Activated CD4-positive, alpha-beta T cell treated with anti-CD3 and anti-CD28 coated beads, Interleukin-2, amount 10 ng/mL, durations not matched to agents 24 days and 14 days (primary cell): ENCODE measurements around the gene C14orf132. TPM values are rescaled to one million over a fixed set of nuclear protein-coding genes. Genes with fewer than 3 reads are reported as not detected.
A peak's percentile ranks its signal among the peaks of the same experiment; 100 is the strongest.

Source experiments
- DNase-seq: peaks from one replicate; pipeline ENCODE4 v3.0.0; 2022
- H3K27ac Mint-ChIP-seq: one replicate; pipeline ENCODE4 v1.8.0; 2022; ENCODE audit warnings: mild to moderate bottlenecking, mixed read lengths
- H3K27me3 Mint-ChIP-seq: one replicate; pipeline ENCODE4 v1.8.0; 2022; ENCODE audit warnings: mixed read lengths
- H3K36me3 Mint-ChIP-seq: one replicate; pipeline ENCODE4 v1.8.0; 2022; ENCODE audit warnings: low read depth, mild to moderate bottlenecking, mixed read lengths
- H3K4me1 Mint-ChIP-seq: one replicate; pipeline ENCODE4 v1.8.0; 2021; ENCODE audit warnings: mixed read lengths
- H3K4me3 Mint-ChIP-seq: one replicate; pipeline ENCODE4 v1.8.0; 2022; ENCODE audit warnings: mild to moderate bottlenecking, moderate library complexity, mixed read lengths
- H3K9me3 Mint-ChIP-seq: one replicate; pipeline ENCODE4 v1.8.0; 2021; ENCODE audit warnings: mixed read lengths
- intact Hi-C: fragments of 100-400 bp; cut with micrococcal nuclease; formaldehyde crosslinking; loops from one replicate; pipeline ENCODE4 v1.15.1; 2023
- total RNA-seq: library from RNA; stranded (reverse); gene quantifications from 2 replicates; pipeline ENCODE4 v1.2.3, GENCODE V29; 2022

Gene C14orf132
- total RNA-seq, 1 donor from 2014 or later = 0.47 TPM

DNA sequence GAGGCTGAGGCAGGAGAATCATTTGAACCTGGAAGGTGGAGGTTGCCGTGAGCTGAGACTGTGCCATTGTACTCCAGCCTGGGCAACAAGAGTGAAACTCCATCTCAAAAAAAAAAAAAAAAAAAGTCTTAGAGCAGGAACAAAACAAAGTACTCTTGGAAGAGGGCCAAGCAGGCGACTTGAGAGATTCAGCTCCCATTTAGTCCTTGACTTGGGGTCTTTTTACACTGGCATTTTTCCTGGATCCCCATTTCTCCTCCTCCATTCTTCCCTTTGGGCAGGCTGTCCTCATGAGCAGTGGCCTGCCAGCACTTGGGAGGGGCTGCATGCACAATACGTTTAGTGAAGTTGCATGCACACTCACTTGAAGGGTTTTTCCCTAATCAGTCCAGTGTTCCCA lies 72.9 kb downstream of the C14orf132 start:
- H3K36me3 Mint-ChIP-seq = no peaks in the 10 kb centered on the region
- H3K27me3 Mint-ChIP-seq = no peaks in the 10 kb centered on the region
- peaks cover 2% of the 10 kb centered on the region for H3K4me1 Mint-ChIP-seq
- H3K9me3 Mint-ChIP-seq = peaks cover 6% of the 10 kb centered on the region
- intact Hi-C loops = no loop called here
- no peak overlapping the region for H3K4me3 Mint-ChIP-seq
- no peak overlapping the region for H3K27ac Mint-ChIP-seq
- no peak for DNase-seq

DNA sequence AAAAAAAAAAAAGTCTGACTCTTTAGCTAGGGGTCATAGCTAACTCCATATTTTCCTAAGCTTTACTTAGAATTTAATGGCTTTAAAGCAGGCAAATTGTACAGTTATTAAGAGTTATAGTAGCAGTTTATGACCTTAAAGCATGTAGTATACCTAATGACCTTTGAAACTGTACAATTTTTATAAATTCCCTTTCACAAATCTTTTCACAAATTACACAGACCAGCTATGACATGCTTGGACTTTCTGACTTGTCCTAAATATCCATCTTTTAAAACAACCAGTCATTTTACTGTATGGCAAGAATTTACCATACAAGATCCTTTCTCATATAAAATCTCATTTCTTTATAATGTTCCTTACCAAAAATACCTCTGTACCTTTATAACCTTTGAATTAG lies 74.8 kb downstream of the C14orf132 start:
- no peak overlapping the region for H3K4me3 Mint-ChIP-seq
- no peak for DNase-seq
- H3K27me3 Mint-ChIP-seq = no peaks in the 10 kb centered on the region
- intact Hi-C loops = no loop called here
- peaks cover 4% of the 10 kb centered on the region for H3K4me1 Mint-ChIP-seq
- H3K27ac Mint-ChIP-seq = no peak overlapping the region
- peaks cover 6% of the 10 kb centered on the region for H3K9me3 Mint-ChIP-seq
- no peaks in the 10 kb centered on the region for H3K36me3 Mint-ChIP-seq

DNA sequence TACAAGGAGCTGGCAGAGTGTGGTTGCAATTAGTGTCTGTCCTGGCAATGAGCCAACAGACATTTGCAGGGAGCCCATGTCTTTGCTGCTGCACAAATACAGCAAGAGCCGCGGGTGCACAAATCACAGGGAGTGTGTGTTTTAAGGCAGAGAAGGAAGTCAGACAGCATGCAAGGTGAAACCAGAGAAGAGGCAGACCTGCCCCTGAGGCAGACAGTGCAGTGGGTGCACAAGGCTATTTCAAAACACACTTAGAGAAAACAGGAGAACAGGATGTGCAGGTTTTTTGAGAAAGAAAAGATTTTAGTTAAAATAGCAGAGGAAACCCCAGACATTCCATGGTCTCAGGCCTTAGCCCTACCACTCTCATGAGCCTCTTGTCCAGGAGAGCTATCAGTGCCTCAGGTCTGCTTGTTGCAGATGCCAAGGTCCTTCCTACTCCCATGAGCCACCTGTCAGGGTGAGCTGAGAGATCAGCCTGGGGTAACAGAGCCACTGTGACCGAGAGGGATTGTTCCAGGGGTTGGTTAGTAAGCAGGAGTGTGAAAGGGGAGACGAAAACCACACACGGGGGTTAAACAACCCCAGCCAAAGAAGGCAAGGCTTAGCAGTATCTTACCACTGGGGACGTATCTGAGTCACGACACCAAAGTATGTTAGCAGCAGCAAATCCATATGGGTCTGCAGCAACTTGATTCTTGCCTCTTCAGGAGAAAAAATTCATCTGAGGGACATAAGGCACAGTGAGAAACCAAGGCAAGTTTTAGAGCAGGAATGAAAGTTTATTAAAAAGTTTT lies 78.1 kb downstream of the C14orf132 start:
- intact Hi-C loops = no loop called here
- H3K4me1 Mint-ChIP-seq = peaks cover 5% of the 10 kb centered on the region
- no peak overlapping the region for H3K4me3 Mint-ChIP-seq
- no peaks in the 10 kb centered on the region for H3K27me3 Mint-ChIP-seq
- no peak overlapping the region for H3K27ac Mint-ChIP-seq
- H3K9me3 Mint-ChIP-seq = peaks cover 6% of the 10 kb centered on the region
- DNase-seq = no peak
- H3K36me3 Mint-ChIP-seq = no peaks in the 10 kb centered on the region

- no peaks in the 10 kb centered on the region for H3K27me3 Mint-ChIP-seq
- H3K27ac Mint-ChIP-seq = no peak overlapping the region
- H3K9me3 Mint-ChIP-seq = peaks cover 6% of the 10 kb centered on the region
- peaks cover 5% of the 10 kb centered on the region for H3K4me1 Mint-ChIP-seq
- intact Hi-C loops = no loop called here
- no peak overlapping the region for H3K4me3 Mint-ChIP-seq
- DNase-seq = no peak
- no peaks in the 10 kb centered on the region for H3K36me3 Mint-ChIP-seq
Measured at GRCh38 chr14:96117960-96118359, 78.8 kb downstream of the C14orf132 start.

DNA sequence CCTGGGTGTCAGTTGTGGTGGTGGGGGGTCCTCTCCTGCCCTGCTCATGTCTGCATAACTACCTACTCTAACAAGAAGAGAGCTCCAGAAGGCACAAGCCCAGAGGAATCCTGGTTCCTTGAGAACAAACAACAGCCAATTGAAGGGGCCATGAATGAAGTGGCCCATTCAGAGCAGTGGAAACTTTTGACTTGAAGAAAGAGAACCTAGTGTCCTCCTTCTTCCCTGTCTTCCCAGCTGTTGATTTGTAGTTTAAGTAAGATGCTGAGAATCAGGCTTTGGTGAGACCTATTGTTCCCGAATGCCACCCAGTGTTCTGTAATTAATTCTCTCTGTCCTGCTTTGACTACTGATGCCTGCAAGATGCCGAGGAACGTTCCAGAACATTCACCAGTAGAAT lies 79.2 kb downstream of the C14orf132 start:
- H3K27ac Mint-ChIP-seq = no peak overlapping the region
- no peaks in the 10 kb centered on the region for H3K27me3 Mint-ChIP-seq
- no peak for DNase-seq
- no peaks in the 10 kb centered on the region for H3K36me3 Mint-ChIP-seq
- H3K4me3 Mint-ChIP-seq = no peak overlapping the region
- peaks cover 6% of the 10 kb centered on the region for H3K9me3 Mint-ChIP-seq
- intact Hi-C loops = no loop called here
- peaks cover 8% of the 10 kb centered on the region for H3K4me1 Mint-ChIP-seq

- DNase-seq = no peak
- intact Hi-C loops = no loop called here
- Mint-ChIP-seq H3K27me3 (no peaks in the 10 kb centered on the region), H3K4me1 (peaks cover 10% of the 10 kb centered on the region), H3K27ac (no peak overlapping the region), H3K36me3 (no peaks in the 10 kb centered on the region), H3K4me3 (no peak overlapping the region), H3K9me3 (no peaks in the 10 kb centered on the region)
Measured at GRCh38 chr14:96119947-96120346, 80.8 kb downstream of the C14orf132 start.

DNA sequence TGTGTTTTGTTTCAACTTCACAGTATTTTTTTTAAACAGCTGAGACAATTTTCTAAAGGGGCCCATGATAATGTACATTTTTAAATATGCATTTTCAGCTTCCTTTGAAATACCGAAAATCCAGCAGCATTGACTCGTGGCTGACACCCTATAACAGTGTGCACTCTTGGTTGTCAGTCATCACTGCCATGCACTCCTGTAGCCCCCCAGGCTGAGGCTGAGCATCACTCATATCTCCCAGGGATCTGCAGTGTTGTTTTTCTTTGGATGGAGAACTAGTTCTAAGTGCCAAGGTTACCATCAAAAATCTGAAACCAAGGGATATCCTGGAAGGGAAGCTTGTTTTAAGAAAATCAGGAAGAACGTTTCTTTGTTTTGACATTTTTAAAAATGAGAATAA lies 81.2 kb downstream of the C14orf132 start:
- Mint-ChIP-seq H3K27ac (no peak overlapping the region), H3K4me3 (no peak overlapping the region), H3K36me3 (no peaks in the 10 kb centered on the region), H3K4me1 (peaks cover 10% of the 10 kb centered on the region), H3K27me3 (no peaks in the 10 kb centered on the region), H3K9me3 (no peaks in the 10 kb centered on the region)
- intact Hi-C loops = no loop called here
- no peak for DNase-seq

GRCh38 chr14:96120941-96121340 lies 81.8 kb downstream of the C14orf132 start:
- H3K36me3 Mint-ChIP-seq = no peaks in the 10 kb centered on the region
- H3K27ac Mint-ChIP-seq = no peak overlapping the region
- H3K27me3 Mint-ChIP-seq = no peaks in the 10 kb centered on the region
- H3K9me3 Mint-ChIP-seq = no peaks in the 10 kb centered on the region
- H3K4me3 Mint-ChIP-seq = no peak overlapping the region
- intact Hi-C loops = no loop called here
- peaks cover 12% of the 10 kb centered on the region for H3K4me1 Mint-ChIP-seq
- DNase-seq = no peak

GRCh38 chr14:96121660-96122395 lies 82.7 kb downstream of the C14orf132 start:
- no peaks in the 10 kb centered on the region for H3K27me3 Mint-ChIP-seq
- no peaks in the 10 kb centered on the region for H3K36me3 Mint-ChIP-seq
- intact Hi-C loops = no loop called here
- DNase-seq = no peak
- H3K9me3 Mint-ChIP-seq = no peaks in the 10 kb centered on the region
- H3K4me1 Mint-ChIP-seq = peaks cover 19% of the 10 kb centered on the region
- no peak overlapping the region for H3K4me3 Mint-ChIP-seq
- H3K27ac Mint-ChIP-seq = no peak overlapping the region

- Mint-ChIP-seq H3K9me3 (no peaks in the 10 kb centered on the region), H3K4me1 (peaks cover 15% of the 10 kb centered on the region), H3K36me3 (no peaks in the 10 kb centered on the region), H3K27ac (no peak overlapping the region), H3K4me3 (no peak overlapping the region), H3K27me3 (no peaks in the 10 kb centered on the region)
- DNase-seq = no peak
- intact Hi-C loops = no loop called here
Measured at GRCh38 chr14:96122496-96122895, 83.3 kb downstream of the C14orf132 start.

GRCh38 chr14:96125536-96125935 lies 86.4 kb downstream of the C14orf132 start:
- Mint-ChIP-seq H3K4me1 (peaks cover 14% of the 10 kb centered on the region), H3K4me3 (no peak overlapping the region), H3K27ac (no peak overlapping the region), H3K27me3 (no peaks in the 10 kb centered on the region), H3K9me3 (no peaks in the 10 kb centered on the region), H3K36me3 (no peaks in the 10 kb centered on the region)
- DNase-seq = no peak
- intact Hi-C loops = no loop called here

- peak overlapping the region; percentile 65 for H3K27ac Mint-ChIP-seq
- H3K4me1 Mint-ChIP-seq = peaks cover 14% of the 10 kb centered on the region
- peak overlapping the region; percentile 22 for H3K4me3 Mint-ChIP-seq
- H3K9me3 Mint-ChIP-seq = no peaks in the 10 kb centered on the region
- H3K36me3 Mint-ChIP-seq = no peaks in the 10 kb centered on the region
- H3K27me3 Mint-ChIP-seq = no peaks in the 10 kb centered on the region
- peak; percentile 84 for DNase-seq
- intact Hi-C loops = no loop called here
Measured at GRCh38 chr14:96126339-96126782, 87.2 kb downstream of the C14orf132 start.

DNA sequence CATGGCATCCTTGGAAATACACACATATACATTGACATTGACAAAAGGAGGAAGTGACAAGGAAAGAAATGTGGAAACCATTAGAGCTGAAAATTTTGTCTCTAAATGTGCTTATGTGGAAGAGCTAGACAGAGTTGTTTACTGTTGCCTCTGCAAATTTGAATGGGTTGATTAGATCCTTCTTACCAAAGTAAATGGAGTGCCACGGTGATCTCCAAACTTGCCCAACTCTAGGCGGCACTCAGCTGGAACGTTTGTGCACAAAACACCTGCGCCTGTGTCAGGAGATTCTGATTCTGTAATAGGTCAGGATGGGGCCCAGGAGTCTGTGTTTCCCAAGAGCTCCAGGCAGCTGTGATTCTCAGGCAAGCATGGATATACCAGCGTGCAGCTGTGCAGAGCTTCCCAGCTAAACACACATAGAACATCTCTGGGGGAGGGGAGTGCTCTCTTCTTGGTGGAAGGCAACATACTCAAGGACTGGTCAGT lies 87.7 kb downstream of the C14orf132 start:
- Mint-ChIP-seq H3K4me1 (peaks cover 14% of the 10 kb centered on the region), H3K4me3 (peak overlapping the region; percentile 22), H3K27ac (peak overlapping the region; percentile 65), H3K27me3 (no peaks in the 10 kb centered on the region), H3K9me3 (no peaks in the 10 kb centered on the region), H3K36me3 (no peaks in the 10 kb centered on the region)
- intact Hi-C loops = no loop called here
- DNase-seq = no peak

DNA sequence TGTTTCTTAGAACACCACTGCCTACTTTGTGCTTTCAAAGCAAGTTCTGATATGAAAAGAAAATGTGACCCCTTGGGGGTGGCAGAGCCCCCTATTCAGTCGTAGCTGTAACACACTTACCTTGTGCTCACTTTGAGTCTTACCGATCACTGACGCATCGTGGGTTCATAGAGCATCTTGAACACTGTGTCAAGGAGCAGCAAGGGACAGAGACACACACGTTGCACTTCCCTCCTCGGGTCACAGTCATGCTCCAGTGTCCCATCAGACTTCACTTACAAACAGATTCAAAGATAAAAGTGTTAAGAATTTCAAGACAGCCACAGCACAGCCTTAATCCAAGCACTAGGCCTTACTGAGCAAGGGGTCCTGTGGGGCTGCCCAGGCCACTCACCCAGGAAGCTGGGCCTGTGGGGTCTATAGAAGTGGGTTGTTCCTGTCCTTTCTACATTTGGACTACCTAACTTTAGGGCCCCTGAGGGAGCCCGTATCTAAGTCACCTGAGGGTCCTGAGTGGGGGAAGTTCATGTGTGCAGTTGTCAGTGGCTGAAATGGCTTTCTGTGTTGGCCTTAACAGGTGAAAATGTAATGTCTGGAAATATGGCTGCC lies 90.1 kb downstream of the C14orf132 start:
- Mint-ChIP-seq H3K9me3 (no peaks in the 10 kb centered on the region), H3K36me3 (no peaks in the 10 kb centered on the region), H3K27ac (no peak overlapping the region), H3K4me1 (peaks cover 9% of the 10 kb centered on the region), H3K27me3 (peaks cover 2% of the 10 kb centered on the region), H3K4me3 (no peak overlapping the region)
- no peak for DNase-seq
- intact Hi-C loops = no loop called here
